Tibial nerve (tissue), 3 donors: Measurements from ENCODE around the gene TMEM97.

Experiments
- POLR2A ChIP-seq, 2 donors: fragments of 450-650 bp; IDR thresholded peaks; one replicate each; pipeline ENCODE4 v1.6.1; 2017; ENCODE audit warnings: antibody characterized with exemption in 2 of 2, mild to moderate bottlenecking in 2 of 2, moderate library complexity in 2 of 2
- TF ChIP-seq, protein P1 (sequence below), 5 experiments: fragments of 200-600 bp in 3 of 5; fragments of 450-650 bp in 2 of 5; sonication (generic) in 3 of 5; IDR thresholded peaks; one replicate each; pipeline ENCODE4 v1.5.1; 2016 to 2019; ENCODE audit warnings: antibody characterized with exemption in 5 of 5, mild to moderate bottlenecking in 3 of 5, moderate library complexity in 2 of 5

DNA sequence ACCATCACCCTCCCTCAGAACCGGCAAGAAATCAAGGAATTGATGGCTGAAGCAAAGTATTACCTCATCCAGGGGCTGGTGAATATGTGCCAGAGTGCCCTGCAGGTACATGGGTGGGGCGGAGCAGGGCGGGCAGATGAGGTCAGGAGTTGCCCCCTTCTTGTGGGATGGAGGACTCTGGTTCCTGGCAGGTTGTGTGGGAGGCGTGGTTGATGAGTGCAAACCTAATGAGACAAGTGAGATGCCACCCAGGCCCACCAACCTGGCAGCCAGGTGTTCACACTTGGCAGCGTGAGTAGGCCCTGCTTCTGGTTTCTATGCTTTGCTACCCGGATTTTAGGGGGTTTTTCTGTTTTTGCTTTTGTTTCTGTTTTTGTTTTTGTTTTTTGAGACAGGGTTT is 21.4 kb downstream of the TMEM97 start:
- TF ChIP-seq, protein P1, sequence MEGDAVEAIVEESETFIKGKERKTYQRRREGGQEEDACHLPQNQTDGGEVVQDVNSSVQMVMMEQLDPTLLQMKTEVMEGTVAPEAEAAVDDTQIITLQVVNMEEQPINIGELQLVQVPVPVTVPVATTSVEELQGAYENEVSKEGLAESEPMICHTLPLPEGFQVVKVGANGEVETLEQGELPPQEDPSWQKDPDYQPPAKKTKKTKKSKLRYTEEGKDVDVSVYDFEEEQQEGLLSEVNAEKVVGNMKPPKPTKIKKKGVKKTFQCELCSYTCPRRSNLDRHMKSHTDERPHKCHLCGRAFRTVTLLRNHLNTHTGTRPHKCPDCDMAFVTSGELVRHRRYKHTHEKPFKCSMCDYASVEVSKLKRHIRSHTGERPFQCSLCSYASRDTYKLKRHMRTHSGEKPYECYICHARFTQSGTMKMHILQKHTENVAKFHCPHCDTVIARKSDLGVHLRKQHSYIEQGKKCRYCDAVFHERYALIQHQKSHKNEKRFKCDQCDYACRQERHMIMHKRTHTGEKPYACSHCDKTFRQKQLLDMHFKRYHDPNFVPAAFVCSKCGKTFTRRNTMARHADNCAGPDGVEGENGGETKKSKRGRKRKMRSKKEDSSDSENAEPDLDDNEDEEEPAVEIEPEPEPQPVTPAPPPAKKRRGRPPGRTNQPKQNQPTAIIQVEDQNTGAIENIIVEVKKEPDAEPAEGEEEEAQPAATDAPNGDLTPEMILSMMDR (IDR thresholded peaks at IDR 0.05): no peak
- no peak for TF ChIP-seq POLR2A (IDR thresholded peaks at IDR 0.05)
